Measurements from ENCODE around the gene GATD1.

Gene GATD1

GRCh38 chr11:733072-733471 lies 44.2 kb downstream of the GATD1 start:
- Histone ChIP-seq H3K27me3 (ENCODE audit: insufficient read depth, low read depth) (peaks cover 33% of the 10 kb centered on the region), H3K27ac (no peak overlapping the region), H3K4me3 (IDR thresholded peaks at IDR 0.05; ENCODE audit: insufficient read depth, low read depth, low read length) (no peak overlapping the region), H4K20me1 (ENCODE audit: insufficient read depth) (no peaks in the 10 kb centered on the region), H3K4me2 (no peak overlapping the region), H3K79me2 (ENCODE audit: insufficient read depth, low read depth) (no peaks in the 10 kb centered on the region), H3K36me3 (ENCODE audit: insufficient read depth) (no peaks in the 10 kb centered on the region), H3K4me1 (ENCODE audit: low read depth, poor library complexity, severe bottlenecking) (peaks cover 4% of the 10 kb centered on the region), H3K9ac (no peak overlapping the region), H2AFZ (ENCODE audit: low read depth) (no peak overlapping the region)
- no peak for TF ChIP-seq CTCF (conservative IDR thresholded peaks at IDR 0.05; ENCODE audit: low read depth, low read length)

GRCh38 chr11:729492-730074 lies 47.7 kb downstream of the GATD1 start:
- Histone ChIP-seq H3K4me2 (no peak overlapping the region), H3K4me1 (ENCODE audit: low read depth, poor library complexity, severe bottlenecking) (peaks cover 35% of the 10 kb centered on the region), H3K27me3 (ENCODE audit: insufficient read depth, low read depth) (peaks cover 21% of the 10 kb centered on the region; the same call in 1 of the 2 replicates), H3K27ac (no peak overlapping the region), H4K20me1 (ENCODE audit: insufficient read depth) (no peaks in the 10 kb centered on the region), H2AFZ (ENCODE audit: low read depth) (no peak overlapping the region), H3K36me3 (ENCODE audit: insufficient read depth) (no peaks in the 10 kb centered on the region), H3K79me2 (ENCODE audit: insufficient read depth, low read depth) (no peaks in the 10 kb centered on the region), H3K9ac (no peak overlapping the region), H3K4me3 (IDR thresholded peaks at IDR 0.05; ENCODE audit: insufficient read depth, low read depth, low read length) (no peak overlapping the region)
- no peak for TF ChIP-seq CTCF (conservative IDR thresholded peaks at IDR 0.05; ENCODE audit: low read depth, low read length)

- no peak overlapping the region for H3K9ac ChIP-seq
Observed at GRCh38 chr11:728901-729491, 48.3 kb downstream of the GATD1 start.

More at GRCh38 chr11:728901-729491, 48.3 kb downstream of the GATD1 start:
- Histone ChIP-seq H3K4me3 (IDR thresholded peaks at IDR 0.05; ENCODE audit: insufficient read depth, low read depth, low read length) (no peak overlapping the region), H3K27me3 (ENCODE audit: insufficient read depth, low read depth) (peaks cover 16% of the 10 kb centered on the region; the same call in 1 of the 2 replicates), H3K79me2 (ENCODE audit: insufficient read depth, low read depth) (no peaks in the 10 kb centered on the region), H2AFZ (ENCODE audit: low read depth) (no peak overlapping the region), H4K20me1 (ENCODE audit: insufficient read depth) (no peaks in the 10 kb centered on the region), H3K36me3 (ENCODE audit: insufficient read depth) (no peaks in the 10 kb centered on the region), H3K4me2 (no peak overlapping the region), H3K27ac (no peak overlapping the region), H3K4me1 (ENCODE audit: low read depth, poor library complexity, severe bottlenecking) (peaks cover 40% of the 10 kb centered on the region)
- no peak for TF ChIP-seq CTCF (conservative IDR thresholded peaks at IDR 0.05; ENCODE audit: low read depth, low read length)
